Right kidney (tissue), 9 donors: Measurements from ENCODE around the gene GAS2L2.

Experiments used
- DNase-seq: peaks from one replicate; pipeline ENCODE4 v3.0.0-alpha.2; 2016
- long read RNA-seq, 8 donors: transcript quantifications; one replicate each; lab custom pipeline, GENCODE V29; 2026

The GAS2L2 gene
- long read RNA-seq, donor 1: 0 reads
- long read RNA-seq, donor 2: 0 reads
- long read RNA-seq, donor 3: 0 reads
- long read RNA-seq, donor 4: 0 reads
- long read RNA-seq, donor 5: 0 reads
- long read RNA-seq, donor 6: 0 reads
- long read RNA-seq, donor 7: 0 reads
- long read RNA-seq, donor 8: 0 reads

DNA sequence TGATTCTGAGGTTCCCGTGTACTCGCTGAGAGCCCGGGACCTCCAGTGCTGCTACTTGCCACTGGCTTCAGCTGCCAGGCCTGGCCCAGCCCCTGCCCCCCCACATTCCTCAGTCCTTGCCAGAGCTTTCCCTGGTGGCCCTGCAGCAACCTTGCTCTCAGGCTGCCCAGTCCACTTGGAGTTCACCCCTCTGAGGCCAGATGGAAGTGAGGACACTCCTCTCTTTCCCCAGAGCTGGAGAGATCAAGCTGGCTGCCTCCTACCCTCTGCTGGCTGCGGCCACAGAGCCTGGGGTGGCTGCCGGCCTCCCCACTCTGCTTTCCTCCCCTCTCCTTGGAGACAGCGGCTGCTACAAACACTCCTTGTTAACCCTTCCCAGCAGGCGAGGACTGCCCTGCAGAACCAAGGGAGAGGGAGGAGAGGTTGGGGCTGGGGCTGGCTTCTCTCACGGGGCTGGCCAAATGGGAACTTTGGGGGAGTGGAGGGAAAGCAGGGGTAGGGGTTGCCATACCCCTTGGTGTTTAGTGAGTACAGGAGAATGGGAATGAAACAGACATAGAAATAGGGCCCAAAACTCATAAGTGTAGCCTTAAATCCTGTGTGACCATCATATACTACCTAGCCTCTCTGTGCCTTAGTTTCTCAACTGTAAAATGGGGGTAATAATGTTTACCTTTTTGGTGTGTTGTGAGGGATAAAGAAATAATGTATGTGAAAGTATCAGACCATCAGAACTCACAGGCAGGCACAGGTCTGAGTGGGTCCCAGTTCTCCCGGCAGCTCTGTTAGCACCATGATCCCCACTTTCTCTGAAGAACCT lies at the start of gene GAS2L2:
GAS2L2 (minus strand) TSS at position 295 of the 820 bp plus-strand sequence. CDS start 389 bp downstream, outside the sequence.
- no peak for DNase-seq

DNA sequence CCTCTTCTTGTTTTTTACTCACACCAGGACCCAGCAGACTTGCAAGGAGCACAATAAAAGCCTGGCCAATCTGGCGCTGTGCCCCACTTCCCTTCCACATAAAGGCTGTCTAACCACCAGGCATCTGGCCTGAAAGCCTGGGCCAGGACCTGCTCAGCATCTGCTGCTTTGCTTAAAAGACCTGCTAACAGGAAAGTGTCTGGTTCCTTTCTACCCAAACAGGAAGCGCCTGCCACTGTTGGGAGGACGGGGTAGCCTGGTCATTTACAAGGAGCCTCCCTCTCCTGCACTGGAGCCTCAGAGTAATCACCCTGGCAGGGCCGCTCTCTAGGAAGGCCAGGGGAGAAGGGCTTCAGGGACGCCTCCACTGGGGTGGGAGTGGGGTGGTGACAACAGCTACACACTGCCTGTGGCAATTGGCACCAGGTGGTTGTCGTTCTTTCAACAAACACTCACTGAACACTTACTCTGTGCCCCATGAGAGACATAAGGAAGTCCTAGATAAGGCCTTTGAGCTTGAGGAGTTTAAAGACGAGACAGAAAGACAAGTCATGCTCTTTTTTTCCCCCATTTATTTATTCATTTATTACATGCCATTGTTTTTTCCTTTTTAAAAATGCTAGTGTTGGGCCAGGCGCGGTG lies 48.7 kb upstream of the GAS2L2 start:
- no peak for DNase-seq

DNA sequence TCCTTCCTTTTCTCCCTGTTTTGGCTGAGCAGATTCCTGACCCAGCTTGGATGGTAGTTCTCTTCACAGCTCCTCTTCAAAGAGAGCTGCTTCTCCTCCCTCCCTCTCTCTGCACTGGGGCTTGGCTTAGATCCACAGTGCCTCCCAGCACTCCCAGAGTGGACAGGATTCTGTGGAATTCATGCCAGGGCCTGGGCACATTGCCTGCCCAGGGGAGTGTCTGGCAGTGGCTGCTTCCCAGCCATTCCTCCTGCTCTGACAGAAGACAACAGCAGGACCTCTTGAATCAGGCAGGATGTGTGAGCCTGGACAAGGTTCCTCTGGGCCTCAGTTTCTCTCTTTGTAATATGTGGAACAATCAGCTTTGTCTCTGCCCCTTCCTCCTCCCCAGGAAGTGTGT lies 46.9 kb upstream of the GAS2L2 start:
- DNase-seq: no peak

DNA sequence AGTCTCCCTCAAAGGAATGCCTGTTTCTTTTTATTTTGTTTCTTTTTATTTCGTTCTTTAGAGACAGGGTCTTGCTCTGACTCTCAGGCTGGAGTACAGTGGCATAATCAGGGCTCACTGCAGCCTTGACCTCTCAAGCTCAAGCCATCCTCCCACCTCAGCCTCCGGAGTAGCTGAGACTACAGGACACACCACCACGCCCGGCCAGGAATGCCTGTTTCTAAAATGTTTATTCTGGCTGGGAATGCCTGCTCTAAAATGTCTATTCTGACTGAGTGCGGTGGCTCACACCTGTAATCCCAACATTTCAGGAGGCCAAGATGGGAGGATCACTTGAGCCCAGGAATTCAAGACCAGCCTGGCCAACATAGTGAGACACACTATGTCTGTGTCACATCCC lies 44.9 kb upstream of the GAS2L2 start:
- no peak for DNase-seq

- DNase-seq: no peak
These were observed 44.3 kb upstream of the GAS2L2 start for GRCh38 chr17:35797370-35797769.

DNA sequence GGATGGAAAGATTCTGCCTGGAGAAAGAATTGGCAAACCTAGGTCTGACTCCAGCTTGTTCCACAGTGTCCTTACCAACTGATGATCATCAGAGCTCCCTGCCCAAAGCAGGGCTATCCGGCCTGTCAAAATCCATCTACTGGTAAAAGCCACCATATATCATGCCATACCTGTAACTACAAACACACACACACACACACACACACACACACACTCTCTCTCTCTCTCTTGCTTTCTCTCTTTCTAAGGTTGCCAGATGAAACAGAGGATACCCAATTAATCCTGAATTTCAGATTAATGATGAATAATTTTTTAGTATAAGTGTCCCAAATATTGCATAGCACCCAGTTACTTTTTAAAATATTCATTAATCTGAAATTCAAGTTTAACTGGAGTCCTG lies 43.9 kb upstream of the GAS2L2 start:
- DNase-seq: no peak

- DNase-seq: no peak
These were observed 42.8 kb upstream of the GAS2L2 start for GRCh38 chr17:35795871-35796265.

GRCh38 chr17:35795007-35795870 lies 42.2 kb upstream of the GAS2L2 start, which contains the start of gene MMP28:
Gene MMP28 (minus strand): TSS chr17:35795641. CDS start chr17:35795377, 264 bp downstream.
- peak; percentile 76 for DNase-seq

DNA sequence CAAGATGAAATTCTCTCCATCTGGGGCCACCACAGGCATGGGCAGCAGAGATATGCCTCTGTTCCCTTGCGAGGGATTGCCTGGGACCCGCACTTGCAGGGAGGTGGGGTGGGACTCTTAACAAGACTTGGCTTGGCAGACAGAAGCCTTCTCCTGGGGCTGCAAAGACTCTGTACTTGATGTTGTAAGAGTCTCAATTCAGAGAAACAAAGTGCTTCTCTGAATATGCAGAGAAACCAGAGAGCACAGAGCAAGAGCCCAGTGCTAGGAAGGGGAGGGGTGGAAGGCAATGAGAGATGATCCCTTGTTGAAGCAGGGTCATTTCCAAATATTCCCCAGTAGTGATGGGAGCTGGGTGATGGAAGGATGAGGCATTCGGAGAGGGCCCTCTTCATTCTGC lies 40.2 kb upstream of the GAS2L2 start:
- DNase-seq: no peak

DNA sequence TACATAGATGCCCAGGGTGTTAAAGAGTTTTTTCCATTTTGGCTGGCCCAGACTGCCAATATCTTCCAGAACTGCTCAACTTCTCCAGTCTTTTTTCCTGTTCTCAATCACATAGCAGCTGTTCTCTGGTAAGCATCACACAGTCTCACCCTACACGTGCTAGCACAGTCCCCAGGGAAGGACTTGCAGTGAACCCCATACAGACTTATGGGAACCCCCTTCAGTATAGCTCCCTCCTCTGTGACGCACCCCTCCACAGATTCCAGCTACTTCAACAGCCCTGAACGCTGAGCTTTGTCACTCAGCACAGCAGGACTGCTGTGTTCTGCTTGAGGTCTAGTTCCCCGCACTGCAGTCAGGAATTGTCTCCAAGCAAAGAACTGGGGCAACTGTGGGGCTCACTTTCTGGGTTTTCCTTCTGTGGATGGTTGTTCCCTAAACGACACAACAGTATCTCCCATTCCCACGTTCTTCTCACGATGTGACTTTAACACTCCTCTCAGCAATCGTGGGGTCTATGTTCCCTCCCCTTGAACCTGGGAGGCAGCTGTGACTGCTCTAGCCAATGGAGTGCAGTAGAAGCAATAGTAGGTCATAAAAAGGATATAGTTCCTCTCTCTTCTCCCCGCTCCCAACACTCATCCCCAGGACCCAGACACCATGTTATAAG lies 38.8 kb upstream of the GAS2L2 start:
- no peak for DNase-seq

GRCh38 chr17:35790841-35791240 lies 37.8 kb upstream of the GAS2L2 start:
- DNase-seq: no peak

DNA sequence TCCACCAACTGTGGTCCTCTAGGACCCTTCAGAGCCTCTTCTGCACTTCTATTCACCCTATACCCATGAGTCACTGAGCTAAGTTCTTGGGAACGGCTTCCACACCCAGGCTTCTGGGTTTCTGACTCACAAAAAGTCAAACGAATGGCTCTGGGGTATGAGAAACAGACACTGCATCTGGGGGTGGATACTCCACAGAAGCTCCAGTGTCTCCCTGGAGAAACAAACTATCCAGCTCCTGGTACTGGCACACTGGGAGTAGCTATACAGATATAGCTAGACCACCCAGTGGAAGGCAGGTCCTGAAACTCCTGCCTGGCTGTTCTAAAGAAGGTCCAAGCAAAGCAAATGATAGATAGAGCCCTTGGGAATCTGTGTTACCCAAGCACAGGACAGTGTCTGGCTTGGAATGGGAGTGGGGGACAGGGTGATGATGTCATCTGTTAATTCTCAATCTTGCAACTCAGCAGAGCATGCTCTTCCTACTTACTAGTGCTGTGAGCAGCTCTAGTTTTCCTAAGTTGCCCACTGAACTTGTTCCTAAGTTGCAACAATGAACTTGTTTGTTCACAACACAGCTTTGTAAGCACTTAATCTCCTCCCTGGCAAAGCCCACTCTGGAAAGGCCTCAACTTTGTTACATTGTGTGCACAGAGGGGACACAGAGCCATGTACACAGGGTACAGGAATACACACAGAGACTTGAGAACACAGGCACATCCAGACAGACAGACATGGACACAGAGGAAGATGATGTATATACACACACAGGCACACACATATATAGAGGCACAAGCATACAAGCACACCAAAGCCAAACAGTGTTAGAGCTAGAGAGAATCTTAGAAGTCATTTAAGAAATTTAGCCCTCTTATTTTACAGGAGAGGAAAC lies 35.7 kb upstream of the GAS2L2 start:
- DNase-seq: no peak

DNA sequence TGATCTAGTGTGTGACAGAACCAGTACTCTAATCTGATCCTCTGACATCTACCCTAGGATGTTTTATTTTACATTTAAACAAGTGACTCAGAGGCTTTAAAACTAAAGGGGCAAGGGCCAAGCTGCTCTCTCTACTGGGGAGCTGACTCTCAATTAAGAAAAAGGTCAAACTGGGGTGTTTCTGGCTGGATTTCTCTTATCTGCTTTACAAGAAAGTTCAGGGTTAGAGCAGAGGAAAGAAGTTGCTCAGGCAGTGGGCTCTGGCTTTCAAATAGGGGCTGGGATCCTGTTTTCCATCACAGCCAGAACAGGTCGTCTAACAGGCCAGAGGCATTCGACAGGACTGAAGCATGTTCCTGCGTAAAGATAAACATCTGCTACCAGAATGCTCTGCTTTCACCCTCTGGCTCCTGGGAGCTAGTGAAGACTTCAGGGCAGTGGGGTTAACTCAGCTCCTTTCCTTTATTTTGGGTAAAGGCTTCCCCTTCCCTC lies 33.9 kb upstream of the GAS2L2 start:
- no peak for DNase-seq

DNA sequence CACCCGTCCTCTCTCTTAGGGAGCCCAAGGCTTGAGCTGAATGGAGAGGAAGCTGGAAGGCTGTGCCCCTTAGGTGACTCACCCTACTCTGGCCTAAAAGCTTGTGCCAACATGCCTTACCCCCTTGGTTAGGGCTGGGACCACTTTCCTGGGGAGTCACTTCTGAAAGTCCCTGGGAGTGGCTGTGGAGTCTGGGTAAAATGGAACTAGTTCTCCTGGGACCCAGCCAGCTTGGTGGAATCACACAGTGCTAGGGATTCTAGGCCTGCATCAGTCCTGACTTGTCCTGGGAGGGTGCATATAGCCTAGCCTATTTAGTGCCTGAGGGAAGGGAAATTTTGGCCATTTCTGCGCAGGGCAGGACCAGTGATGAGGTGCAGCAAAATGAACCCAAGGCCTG lies 31.9 kb upstream of the GAS2L2 start:
- no peak for DNase-seq

DNA sequence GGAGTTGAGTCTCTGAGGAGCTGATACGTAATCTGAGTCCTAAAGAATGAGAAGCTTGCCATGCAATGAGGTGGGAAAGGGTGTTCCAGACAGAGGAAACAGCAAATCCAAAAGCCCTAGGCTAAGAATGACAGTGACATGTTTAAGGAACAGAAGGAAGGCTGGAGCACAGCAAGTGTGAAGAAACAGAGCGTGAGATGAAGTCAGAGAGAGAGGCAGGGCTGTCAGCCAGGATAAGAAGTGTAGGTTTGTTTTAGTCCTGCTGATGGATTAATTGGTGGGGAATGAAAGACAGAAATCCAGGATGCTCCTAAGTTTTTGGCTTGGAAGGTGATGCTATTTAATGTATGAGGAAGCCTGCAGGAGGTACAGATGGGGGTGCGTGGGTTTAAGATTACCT lies 27.9 kb upstream of the GAS2L2 start:
- DNase-seq: no peak

GRCh38 chr17:35778641-35779196 lies 25.7 kb upstream of the GAS2L2 start:
- DNase-seq: no peak

GRCh38 chr17:35775583-35775982 lies 22.5 kb upstream of the GAS2L2 start:
- DNase-seq: no peak

- no peak for DNase-seq
These were observed 22.0 kb upstream of the GAS2L2 start for GRCh38 chr17:35775039-35775438.

- DNase-seq: peak; percentile 13
These were observed 21.5 kb upstream of the GAS2L2 start for GRCh38 chr17:35774499-35774898.

GRCh38 chr17:35773679-35774425 lies 20.8 kb upstream of the GAS2L2 start:
- DNase-seq: no peak
